ENCODE data around the gene MIPOL1. TPM values are rescaled to one million over a fixed set of nuclear protein-coding genes. Genes with fewer than 3 reads are reported as not detected.
"Not testable (repeated sequence)": the region's sequence is repeated elsewhere in the genome, so short reads cannot be mapped to it uniquely, and the experiment has no call there.

The MIPOL1 gene
- total RNA-seq, 2 donors from 2014 or later: 8.6 to 27.0 TPM

GRCh38 chr14:37376944-37377609 lies 179.3 kb downstream of the MIPOL1 start:
- Histone ChIP-seq H3K36me3 (replicated peaks in 1 of 2; ENCODE audit: insufficient read depth in 1 of 2, low read depth in 2 of 2) (no peaks in the 10 kb centered on the region), H3K4me3 (no peak overlapping the region), H3K27ac (no peak overlapping the region), H3K4me1 (no peaks in the 10 kb centered on the region), H3K27me3 (no peaks in the 10 kb centered on the region), H3K9me3 (no peaks in the 10 kb centered on the region)
- 83 to 84% methylated on average over 3 of the region's 3 CpGs for WGBS, 2 donors
- no peak for ATAC-seq
- intact Hi-C loops (cut with DNase I): no loop called here
- DNase-seq: no peak
- TF ChIP-seq POLR2A (IDR thresholded peaks at IDR 0.05): no peak
- TF ChIP-seq, protein P1, sequence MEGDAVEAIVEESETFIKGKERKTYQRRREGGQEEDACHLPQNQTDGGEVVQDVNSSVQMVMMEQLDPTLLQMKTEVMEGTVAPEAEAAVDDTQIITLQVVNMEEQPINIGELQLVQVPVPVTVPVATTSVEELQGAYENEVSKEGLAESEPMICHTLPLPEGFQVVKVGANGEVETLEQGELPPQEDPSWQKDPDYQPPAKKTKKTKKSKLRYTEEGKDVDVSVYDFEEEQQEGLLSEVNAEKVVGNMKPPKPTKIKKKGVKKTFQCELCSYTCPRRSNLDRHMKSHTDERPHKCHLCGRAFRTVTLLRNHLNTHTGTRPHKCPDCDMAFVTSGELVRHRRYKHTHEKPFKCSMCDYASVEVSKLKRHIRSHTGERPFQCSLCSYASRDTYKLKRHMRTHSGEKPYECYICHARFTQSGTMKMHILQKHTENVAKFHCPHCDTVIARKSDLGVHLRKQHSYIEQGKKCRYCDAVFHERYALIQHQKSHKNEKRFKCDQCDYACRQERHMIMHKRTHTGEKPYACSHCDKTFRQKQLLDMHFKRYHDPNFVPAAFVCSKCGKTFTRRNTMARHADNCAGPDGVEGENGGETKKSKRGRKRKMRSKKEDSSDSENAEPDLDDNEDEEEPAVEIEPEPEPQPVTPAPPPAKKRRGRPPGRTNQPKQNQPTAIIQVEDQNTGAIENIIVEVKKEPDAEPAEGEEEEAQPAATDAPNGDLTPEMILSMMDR (IDR thresholded peaks at IDR 0.05): no peak

DNA sequence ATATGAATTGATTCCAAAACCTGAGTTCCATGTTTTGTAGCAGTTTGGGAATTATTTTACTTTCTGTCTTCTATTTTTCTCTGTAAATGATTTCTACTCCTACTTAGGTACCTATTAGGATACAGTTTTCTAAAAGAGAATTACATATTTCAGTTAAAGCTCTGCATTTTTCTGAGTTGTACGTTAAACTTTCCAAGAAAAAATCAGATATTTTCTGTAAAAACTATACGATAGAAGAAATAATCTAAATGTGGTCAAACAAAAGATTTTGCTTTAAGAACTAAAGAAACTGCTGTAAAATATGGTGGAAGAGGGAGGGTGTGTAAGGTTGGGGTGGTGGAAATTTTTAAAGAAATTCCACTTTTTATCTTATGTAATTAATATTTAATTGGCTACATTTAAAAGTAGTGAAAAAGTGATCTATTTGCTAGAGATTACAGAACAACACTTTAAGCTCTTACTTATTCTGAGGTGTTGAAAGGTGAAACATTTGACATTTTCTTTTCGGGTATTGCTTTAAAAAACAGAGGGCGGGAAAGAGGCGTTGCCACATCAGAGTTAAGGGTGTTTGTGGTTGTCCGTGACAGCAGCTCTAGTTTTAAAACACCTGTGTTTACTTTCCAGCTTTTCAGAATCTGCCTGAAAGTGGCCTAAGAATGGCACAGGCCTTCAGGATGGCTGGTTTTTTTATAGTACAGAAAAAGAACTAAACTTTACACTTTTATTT lies 187.3 kb downstream of the MIPOL1 start:
- intact Hi-C loops (cut with DNase I): no loop called here
- Histone ChIP-seq H3K4me1 (peaks cover 4% of the 10 kb centered on the region), H3K4me3 (no peak overlapping the region), H3K27me3 (no peaks in the 10 kb centered on the region), H3K9me3 (no peaks in the 10 kb centered on the region), H3K36me3 (replicated peaks in 1 of 2; ENCODE audit: insufficient read depth in 1 of 2, low read depth in 2 of 2) (no peaks in the 10 kb centered on the region), H3K27ac (peak overlapping the region in 1 of 4 donors; percentile 16)
- peak; percentile 97 for ATAC-seq
- 25 to 34% methylated on average over 6 of the region's 6 CpGs for WGBS, 2 donors
- DNase-seq: peak; percentile 35 to 72 (median 57)
- no peak for TF ChIP-seq POLR2A (IDR thresholded peaks at IDR 0.05)
- TF ChIP-seq, protein P1 (IDR thresholded peaks at IDR 0.05): no peak

DNA sequence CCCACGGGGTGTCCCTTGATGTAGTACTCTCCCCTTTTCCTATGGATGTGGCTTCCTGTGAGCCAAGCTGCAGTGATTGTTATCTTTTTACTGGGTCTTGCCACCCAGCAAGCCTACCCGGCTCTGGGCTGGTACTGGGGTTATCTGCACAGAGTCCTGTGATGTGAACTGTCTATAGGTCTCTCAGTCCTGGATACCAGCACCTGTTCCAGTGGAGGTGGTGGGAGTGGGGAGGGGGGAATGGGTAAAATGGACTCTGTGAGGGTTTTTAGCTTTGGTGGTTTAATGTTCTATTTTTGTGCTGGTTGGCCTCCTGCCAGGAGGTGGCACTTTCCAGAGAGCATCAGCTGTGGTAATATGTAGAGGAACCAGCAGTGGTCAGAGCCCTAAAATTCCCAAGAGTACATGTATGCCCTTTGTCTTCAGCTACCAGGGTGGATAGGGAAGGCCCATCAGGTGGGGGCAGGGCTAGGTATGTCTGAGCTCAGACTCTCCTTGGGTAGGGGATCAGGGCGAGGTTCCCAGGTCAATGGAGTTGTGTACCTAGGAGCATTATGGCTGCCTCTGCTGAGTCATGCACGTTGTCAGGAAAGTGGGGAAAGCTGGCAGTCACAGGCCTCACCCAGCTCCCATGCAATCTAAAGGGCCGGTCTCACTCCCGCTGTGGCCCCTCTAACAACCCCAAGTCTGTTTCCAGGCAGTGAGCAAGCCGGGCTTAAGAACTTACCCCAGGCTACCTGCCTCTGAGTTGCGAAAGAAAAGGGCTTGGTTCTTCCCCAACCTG lies 199.6 kb downstream of the MIPOL1 start:
- H3K4me3 ChIP-seq; H3K9me3 ChIP-seq; DNase-seq; H3K27ac ChIP-seq; ATAC-seq; H3K4me1 ChIP-seq; H3K27me3 ChIP-seq; intact Hi-C loops (cut with DNase I); H3K36me3 ChIP-seq (replicated peaks in 1 of 2; ENCODE audit: insufficient read depth in 1 of 2, low read depth in 2 of 2): not testable (repeated sequence)
- WGBS, 2 donors: 83 to 93% methylated on average over 8 of the region's 8 CpGs

- Histone ChIP-seq H3K4me3 (no peak overlapping the region), H3K27me3 (no peaks in the 10 kb centered on the region), H3K27ac (no peak overlapping the region), H3K4me1 (no peaks in the 10 kb centered on the region), H3K9me3 (no peaks in the 10 kb centered on the region), H3K36me3 (replicated peaks in 1 of 2; ENCODE audit: insufficient read depth in 1 of 2, low read depth in 2 of 2) (no peaks in the 10 kb centered on the region)
- ATAC-seq (no peak), DNase-seq (no peak)
- intact Hi-C loops (cut with DNase I): no loop called here
- TF ChIP-seq, protein P1 (IDR thresholded peaks at IDR 0.05): no peak
- no peak for TF ChIP-seq POLR2A (IDR thresholded peaks at IDR 0.05)
- WGBS, 2 donors: 78 to 95% methylated on average over 2 to 3 of the region's 3 CpGs
These were observed 200.1 kb downstream of the MIPOL1 start for GRCh38 chr14:37397941-37398215.

GRCh38 chr14:37399517-37399916 lies 201.8 kb downstream of the MIPOL1 start:
- TF ChIP-seq, protein P1 (IDR thresholded peaks at IDR 0.05): no peak

More at GRCh38 chr14:37399517-37399916, 201.8 kb downstream of the MIPOL1 start:
- DNase-seq: no peak
- H3K27me3 ChIP-seq: no peaks in the 10 kb centered on the region
- no peaks in the 10 kb centered on the region for H3K9me3 ChIP-seq
- H3K4me1 ChIP-seq: no peaks in the 10 kb centered on the region
- no peak overlapping the region for H3K27ac ChIP-seq
- H3K4me3 ChIP-seq: no peak overlapping the region
- no peak for ATAC-seq
- H3K36me3 ChIP-seq (replicated peaks in 1 of 2; ENCODE audit: insufficient read depth in 1 of 2, low read depth in 2 of 2): no peaks in the 10 kb centered on the region
- intact Hi-C loops (cut with DNase I): no loop called here
